Sigmoid colon (tissue), 7 donors: ENCODE measurements around the gene GUCY2C. TPM values are rescaled to one million over a fixed set of nuclear protein-coding genes. Genes with fewer than 3 reads are reported as not detected.

Experiments
- DNase-seq: peaks from one replicate; pipeline ENCODE4 v3.0.0-alpha.2; 2019
- H3K27ac ChIP-seq, 4 donors: fragments of 200-600 bp; sonication (generic); one replicate each; pipeline ENCODE4 v1.5.1; 2016 to 2019; ENCODE audit warnings: mild to moderate bottlenecking in 1 of 4
- H3K27me3 ChIP-seq, 3 donors: fragments of 200-600 bp; sonication (generic); one replicate each; pipeline ENCODE4 v1.5.1; 2019; ENCODE audit warnings: mild to moderate bottlenecking in 1 of 3
- H3K36me3 ChIP-seq, 4 donors: fragments of 200-600 bp; sonication (generic); one replicate each; pipeline ENCODE4 v1.5.1; 2016 to 2019
- H3K4me1 ChIP-seq, 4 donors: fragments of 200-600 bp; sonication (generic); one replicate each; pipeline ENCODE4 v1.5.1; 2017 to 2019
- H3K4me3 ChIP-seq, 4 donors: fragments of 200-600 bp; sonication (generic); one replicate each; pipeline ENCODE4 v1.5.1; 2017 to 2019; ENCODE audit warnings: mild to moderate bottlenecking in 2 of 4, moderate library complexity in 1 of 4
- H3K9me3 ChIP-seq, 4 donors: fragments of 200-600 bp in 3 of 4; sonication (generic) in 3 of 4; one replicate each; pipeline versions ENCODE4 v1.5.1 to v1.6.1; 2013 to 2019
- CTCF ChIP-seq, 4 experiments: fragments of 450-650 bp in 3 of 4; fragments of 200-600 bp in 1 of 4; IDR thresholded peaks; one replicate each; pipeline ENCODE4 v1.5.1; 2016 to 2019; ENCODE audit warnings: antibody characterized with exemption in 4 of 4, mild to moderate bottlenecking in 3 of 4, moderate library complexity in 2 of 4
- EP300 ChIP-seq, 4 donors: sonication (generic); formaldehyde crosslinking; IDR thresholded peaks; one replicate each; pipeline ENCODE4 v1.6.1; 2017; ENCODE audit warnings: antibody characterized with exemption in 4 of 4
- POLR2A ChIP-seq, 2 donors: fragments of 450-650 bp; IDR thresholded peaks; one replicate each; pipeline ENCODE4 v1.6.1; 2016; ENCODE audit warnings: antibody characterized with exemption in 2 of 2, mild to moderate bottlenecking in 2 of 2, moderate library complexity in 2 of 2
- POLR2AphosphoS5 ChIP-seq, 4 donors: sonication (generic); formaldehyde crosslinking; IDR thresholded peaks; one replicate each; pipeline ENCODE4 v1.6.1; 2017; ENCODE audit warnings: antibody characterized with exemption in 4 of 4
- WGBS, 2 donors: extraction: QIAGEN DNeasy Blood & Tissue Kit; methylation state at CpG; one replicate each; pipeline ENCODE4 v1.1.7; 2013; 5-methylcytosine and 5-hydroxymethylcytosine counted together
- intact Hi-C: fragments of 100-400 bp; cut with DNase I; formaldehyde crosslinking; loops from one replicate; pipeline ENCODE4 v1.15.1; 2023
- polyA plus RNA-seq, 3 donors: library from polyadenylated mRNA; stranded (reverse); fragments of 200-250 nt; gene quantifications; one replicate each; pipeline ENCODE4 v1.2.3, GENCODE V29; 2013
- total RNA-seq, 4 donors: library from RNA; depleted of rRNA; stranded (reverse); fragments of >200 nt; gene quantifications; one replicate each; pipeline ENCODE4 v1.1.0, GENCODE V29; 2016
- donor health status: healthy with polysubstance abuse.
- donor health status: Bipolar disorder and iron deficiency.
- donor health status: healthy.

The GUCY2C gene
- total and polyA plus RNA-seq, 7 donors = 0.55 to 26.9 (median 8.7) TPM; not detected in 3

GRCh38 chr12:14605401-14605989, 90.9 kb downstream of the GUCY2C start:
- Histone ChIP-seq H3K9me3 (peaks cover 0 to 7% (median 0%) of the 10 kb centered on the region in 4 donors), H3K27ac (no peak overlapping the region), H3K36me3 (no peaks in the 10 kb centered on the region), H3K4me1 (no peaks in the 10 kb centered on the region), H3K4me3 (no peak overlapping the region), H3K27me3 (no peaks in the 10 kb centered on the region)
- intact Hi-C loops = no loop called here
- 82 to 85% methylated on average over 3 of the region's 3 CpGs for WGBS, 2 donors
- no peak for DNase-seq
- TF ChIP-seq POLR2AphosphoS5 (IDR thresholded peaks at IDR 0.05) (no peak), POLR2A (IDR thresholded peaks at IDR 0.05) (no peak), CTCF (IDR thresholded peaks at IDR 0.05) (no peak), EP300 (IDR thresholded peaks at IDR 0.05) (no peak)

- TF ChIP-seq POLR2A (IDR thresholded peaks at IDR 0.05) (no peak), CTCF (IDR thresholded peaks at IDR 0.05) (no peak), EP300 (IDR thresholded peaks at IDR 0.05) (no peak), POLR2AphosphoS5 (IDR thresholded peaks at IDR 0.05) (no peak)
- Histone ChIP-seq H3K4me3 (no peak overlapping the region), H3K9me3 (peaks cover 0 to 10% (median 1%) of the 10 kb centered on the region in 4 donors), H3K27ac (no peak overlapping the region), H3K27me3 (no peaks in the 10 kb centered on the region), H3K4me1 (no peaks in the 10 kb centered on the region), H3K36me3 (no peaks in the 10 kb centered on the region)
- 17 to 61% methylated on average over 4 of the region's 4 CpGs for WGBS, 2 donors
- intact Hi-C loops = no loop called here
- DNase-seq = no peak
These were observed 94.5 kb downstream of the GUCY2C start for GRCh38 chr12:14601692-14602478.

DNA sequence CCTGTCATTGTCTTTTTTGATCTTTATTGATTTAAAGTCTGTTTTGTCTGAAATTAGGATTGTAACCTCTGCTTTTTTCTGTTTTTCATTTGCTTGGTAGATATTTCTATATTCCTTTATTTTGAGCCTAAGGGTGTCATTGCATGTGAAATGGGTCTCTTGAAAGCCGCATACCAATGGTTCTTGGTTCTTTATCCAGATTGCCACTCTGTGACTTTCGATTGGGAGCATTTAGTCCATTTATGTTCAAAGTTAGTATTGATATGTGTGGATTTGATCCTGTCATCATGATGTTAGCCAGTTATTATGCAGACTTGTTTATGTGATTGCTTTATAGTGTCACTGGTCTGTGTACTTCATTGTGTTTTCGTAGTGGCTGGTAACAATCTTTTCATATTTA, 98.9 kb downstream of the GUCY2C start:
- 94 to 95% methylated on average over 3 of the region's 3 CpGs for WGBS, 2 donors
- intact Hi-C loops = no loop called here
- no peak for DNase-seq
- Histone ChIP-seq H3K36me3 (no peaks in the 10 kb centered on the region), H3K27me3 (no peaks in the 10 kb centered on the region), H3K4me1 (no peaks in the 10 kb centered on the region), H3K4me3 (no peak overlapping the region), H3K27ac (no peak overlapping the region), H3K9me3 (peaks cover 0 to 7% (median 1%) of the 10 kb centered on the region in 4 donors)
- TF ChIP-seq EP300 (IDR thresholded peaks at IDR 0.05) = no peak
- TF ChIP-seq CTCF (IDR thresholded peaks at IDR 0.05) = no peak
- no peak for TF ChIP-seq POLR2A (IDR thresholded peaks at IDR 0.05)
- TF ChIP-seq POLR2AphosphoS5 (IDR thresholded peaks at IDR 0.05) = no peak

DNA sequence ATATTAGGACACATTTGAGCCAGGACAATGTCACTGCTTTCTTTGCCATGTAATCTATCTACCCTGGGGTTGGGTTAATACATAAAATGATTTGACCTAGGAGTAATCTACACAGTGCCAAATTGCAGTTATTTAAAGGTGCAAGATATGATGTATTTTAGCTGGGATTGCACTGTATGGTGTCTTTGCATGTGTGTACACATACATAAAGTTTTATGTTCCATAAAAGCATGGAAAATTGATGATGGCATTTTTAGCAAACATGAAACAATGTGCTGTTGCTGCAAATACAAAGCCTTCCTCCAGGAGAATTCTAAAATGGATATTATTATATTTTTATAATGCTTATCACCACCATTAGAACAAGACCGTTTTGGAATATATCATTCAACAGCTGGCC, 104.7 kb downstream of the GUCY2C start:
- Histone ChIP-seq H3K27me3 (no peaks in the 10 kb centered on the region), H3K4me3 (no peak overlapping the region), H3K4me1 (no peaks in the 10 kb centered on the region), H3K27ac (no peak overlapping the region), H3K9me3 (no peaks in the 10 kb centered on the region), H3K36me3 (no peaks in the 10 kb centered on the region)
- TF ChIP-seq CTCF (IDR thresholded peaks at IDR 0.05) = no peak
- WGBS, 2 donors = 11 to 49% methylated on average over 1 of the region's 1 CpG
- no peak for DNase-seq
- intact Hi-C loops = no loop called here
